Measurements from ENCODE around the gene EXOSC7. TPM values are rescaled to one million over a fixed set of nuclear protein-coding genes. Genes with fewer than 3 reads are reported as not detected.

The EXOSC7 gene
- total RNA-seq, 4 donors from 2014 or later = 44.2 to 70.8 (median 54.8) TPM

DNA sequence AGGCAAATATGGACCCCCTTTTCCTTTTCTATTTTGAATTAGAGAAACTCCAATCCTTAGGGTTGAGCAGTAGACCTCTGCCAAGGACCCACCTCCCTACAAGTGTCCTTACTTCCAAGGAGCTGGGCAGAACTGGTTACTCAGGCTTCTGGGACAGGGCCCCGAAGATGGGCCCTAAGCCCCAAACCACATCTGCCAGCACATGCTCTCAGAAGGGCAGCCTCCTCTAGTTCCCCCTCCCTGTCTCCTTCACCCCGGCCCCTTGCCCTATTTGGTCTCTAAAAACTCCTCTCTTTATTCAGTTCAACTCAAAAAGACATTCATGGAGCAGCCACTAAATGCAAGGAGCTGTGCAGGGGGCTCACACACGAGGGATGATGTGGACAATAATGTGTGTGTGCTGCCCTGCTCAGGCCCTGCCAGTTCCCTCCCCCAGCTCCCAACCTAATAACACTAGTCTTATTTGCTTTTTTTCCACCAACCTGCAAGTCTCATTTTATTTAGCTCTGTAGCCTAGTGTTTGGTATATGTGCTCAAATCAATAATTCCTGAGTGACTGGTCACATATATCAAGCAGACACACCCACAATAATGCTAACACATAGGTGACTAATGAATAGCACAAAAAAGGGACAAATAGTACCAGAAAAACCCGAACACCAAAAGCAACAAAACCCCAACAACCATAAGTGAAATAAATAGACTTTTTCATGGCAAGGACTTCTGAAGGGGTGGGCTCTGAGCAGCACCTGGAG lies 12.3 kb upstream of the EXOSC7 start:
- TF ChIP-seq, protein P1, sequence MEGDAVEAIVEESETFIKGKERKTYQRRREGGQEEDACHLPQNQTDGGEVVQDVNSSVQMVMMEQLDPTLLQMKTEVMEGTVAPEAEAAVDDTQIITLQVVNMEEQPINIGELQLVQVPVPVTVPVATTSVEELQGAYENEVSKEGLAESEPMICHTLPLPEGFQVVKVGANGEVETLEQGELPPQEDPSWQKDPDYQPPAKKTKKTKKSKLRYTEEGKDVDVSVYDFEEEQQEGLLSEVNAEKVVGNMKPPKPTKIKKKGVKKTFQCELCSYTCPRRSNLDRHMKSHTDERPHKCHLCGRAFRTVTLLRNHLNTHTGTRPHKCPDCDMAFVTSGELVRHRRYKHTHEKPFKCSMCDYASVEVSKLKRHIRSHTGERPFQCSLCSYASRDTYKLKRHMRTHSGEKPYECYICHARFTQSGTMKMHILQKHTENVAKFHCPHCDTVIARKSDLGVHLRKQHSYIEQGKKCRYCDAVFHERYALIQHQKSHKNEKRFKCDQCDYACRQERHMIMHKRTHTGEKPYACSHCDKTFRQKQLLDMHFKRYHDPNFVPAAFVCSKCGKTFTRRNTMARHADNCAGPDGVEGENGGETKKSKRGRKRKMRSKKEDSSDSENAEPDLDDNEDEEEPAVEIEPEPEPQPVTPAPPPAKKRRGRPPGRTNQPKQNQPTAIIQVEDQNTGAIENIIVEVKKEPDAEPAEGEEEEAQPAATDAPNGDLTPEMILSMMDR (IDR thresholded peaks at IDR 0.05; ENCODE audit: low read depth) = no peak

DNA sequence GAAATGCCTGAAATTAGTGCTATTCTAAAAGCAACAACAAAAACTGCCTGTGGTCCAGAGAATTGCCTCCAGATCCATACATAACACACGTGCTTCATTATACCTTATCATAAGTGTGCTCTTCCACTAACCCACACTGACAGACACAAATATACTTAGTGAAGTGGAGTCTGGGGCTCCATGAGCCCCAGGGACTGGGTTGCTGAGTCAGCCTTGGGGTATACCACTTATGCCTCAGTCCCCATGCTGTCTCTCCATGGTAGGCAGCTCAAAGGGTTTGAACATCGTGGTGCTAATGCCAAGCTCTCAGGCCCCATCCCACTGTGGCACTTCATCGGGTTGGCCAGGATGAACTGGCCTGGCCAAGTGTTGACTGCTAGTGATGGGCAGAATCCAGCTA lies 10.9 kb upstream of the EXOSC7 start:
- TF ChIP-seq, protein P1 (IDR thresholded peaks at IDR 0.05; ENCODE audit: low read depth) = no peak

DNA sequence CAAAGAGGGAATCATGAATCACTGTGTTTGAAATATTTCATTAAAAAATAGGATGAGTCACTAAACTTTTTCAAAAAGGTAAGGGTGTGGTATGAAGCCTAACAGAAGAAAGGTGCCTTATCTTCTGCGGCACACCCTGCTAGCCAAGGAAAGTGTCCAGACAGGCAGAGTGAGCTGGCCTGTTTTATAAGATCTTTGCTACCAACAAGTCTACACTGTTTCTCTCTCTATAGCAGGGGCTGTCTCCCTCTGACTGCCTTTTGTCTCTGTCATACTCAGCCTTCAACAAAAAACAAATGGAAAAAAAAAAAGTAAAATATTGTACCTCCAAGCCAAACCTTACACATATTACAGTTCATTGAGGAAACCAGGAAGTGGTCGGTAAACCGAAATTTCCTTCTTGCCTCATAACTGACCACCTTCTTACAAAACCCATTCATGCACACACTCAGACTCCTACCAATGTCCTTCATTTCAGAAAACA lies 9.2 kb upstream of the EXOSC7 start:
- TF ChIP-seq, protein P1 (IDR thresholded peaks at IDR 0.05; ENCODE audit: low read depth) = no peak

DNA sequence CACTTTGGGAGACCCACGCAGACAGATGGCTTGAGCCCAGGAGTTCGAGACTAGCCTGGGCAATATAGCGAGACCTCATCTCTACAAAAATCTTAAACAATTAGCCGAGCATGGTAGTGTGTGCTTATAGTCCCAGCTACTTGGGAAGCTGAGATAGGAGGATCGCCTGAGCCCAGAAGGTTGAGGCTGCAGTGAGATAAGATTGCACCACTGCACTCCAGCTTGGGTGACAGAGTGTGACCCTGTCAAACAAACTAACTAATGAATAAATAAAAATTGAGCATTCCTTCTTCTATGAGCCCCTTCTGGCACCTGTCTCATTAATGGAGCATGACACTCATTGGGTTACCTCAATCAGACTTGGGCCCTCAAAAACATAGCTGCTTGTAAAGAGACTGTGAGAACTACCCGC lies 7.6 kb upstream of the EXOSC7 start:
- TF ChIP-seq, protein P1 (IDR thresholded peaks at IDR 0.05; ENCODE audit: low read depth) = no peak

DNA sequence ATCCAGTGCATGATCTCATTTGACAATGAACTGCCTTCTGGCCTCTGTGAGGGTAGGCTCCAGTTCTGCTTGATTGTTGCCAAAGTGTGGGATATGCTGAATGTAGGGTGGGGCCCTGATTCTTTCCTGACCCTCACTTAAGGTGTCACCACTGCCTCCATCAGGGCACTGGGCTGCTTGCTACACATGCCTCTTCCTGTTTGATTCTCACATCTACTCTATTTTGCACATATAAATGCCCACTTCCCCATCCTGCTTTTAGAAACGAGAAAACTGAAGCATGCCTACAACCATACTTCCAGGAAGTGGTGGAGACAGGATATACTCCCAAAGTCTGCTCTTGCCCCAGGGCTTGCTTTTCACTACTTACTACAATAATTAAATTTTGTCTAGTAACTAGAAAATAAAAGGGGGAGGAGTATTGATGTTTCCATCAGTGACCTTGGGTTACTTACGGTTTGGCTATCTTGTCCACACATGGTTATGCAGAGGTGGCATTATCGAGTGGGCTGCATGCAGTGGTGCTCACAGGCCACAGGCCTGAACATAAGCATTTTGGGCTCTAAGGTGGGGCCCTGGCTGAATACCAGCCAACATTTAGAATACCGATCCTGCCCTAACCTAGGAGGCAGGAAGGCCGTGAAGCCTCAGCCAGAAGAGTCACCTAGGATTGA lies 6.8 kb upstream of the EXOSC7 start:
- TF ChIP-seq, protein P1 (IDR thresholded peaks at IDR 0.05; ENCODE audit: low read depth) = no peak

DNA sequence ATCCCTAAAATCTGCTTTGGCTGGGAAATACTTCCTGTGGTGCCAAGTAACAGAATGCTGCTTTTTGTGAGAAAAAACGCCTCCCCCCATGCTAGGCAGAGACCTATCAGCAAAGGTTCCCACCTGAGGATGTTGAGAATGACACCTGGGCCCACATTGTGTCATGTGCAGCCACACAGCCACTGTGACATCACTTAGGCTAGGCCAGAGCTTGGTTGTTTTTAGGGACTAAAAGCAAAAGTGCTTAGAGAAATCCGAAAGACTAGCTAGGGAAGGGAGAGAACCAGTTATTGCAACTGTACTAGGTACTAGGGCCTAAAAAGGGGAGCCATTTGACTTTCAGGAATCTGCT lies 6.2 kb upstream of the EXOSC7 start:
- TF ChIP-seq, protein P1 (IDR thresholded peaks at IDR 0.05; ENCODE audit: low read depth) = no peak

DNA sequence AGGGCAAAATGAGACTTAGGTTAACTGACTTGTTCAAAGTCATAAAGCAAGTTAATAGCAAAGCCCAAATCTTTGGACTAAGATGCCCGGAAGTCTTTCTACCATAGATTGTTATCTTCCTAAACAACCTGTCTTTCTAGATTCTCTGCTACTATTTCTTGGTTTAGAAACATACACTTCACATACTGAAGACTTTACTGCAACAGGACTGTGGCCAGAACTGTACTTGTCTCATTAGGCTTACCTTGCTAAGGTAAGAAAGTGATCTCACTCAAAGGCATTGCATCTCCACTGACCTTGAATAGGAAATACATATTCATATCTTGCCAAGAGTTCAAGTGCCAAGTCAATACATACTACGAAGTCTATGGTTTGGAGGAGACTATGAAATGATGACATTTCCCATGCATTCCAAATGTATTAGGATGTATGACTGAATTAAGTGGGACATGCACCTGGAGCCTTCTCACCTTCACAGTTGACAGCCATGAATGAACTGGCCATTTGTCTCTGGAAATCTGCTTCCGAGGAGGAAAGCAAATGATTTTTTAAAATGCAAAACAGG lies 5.0 kb upstream of the EXOSC7 start:
- TF ChIP-seq, protein P1 (IDR thresholded peaks at IDR 0.05; ENCODE audit: low read depth) = no peak

Data from subcutaneous adipose tissue (tissue), 4 donors.